DND-41 (cell line): ENCODE measurements around the gene HSDL2.

Experiments used
- ATAC-seq: fragments of 200-7000 bp; cut with Tn5 transposase; 3 replicates; pipeline ENCODE4 v1.9.1; 2021; ENCODE audit warnings: low read depth; ENCODE audit not compliant: insufficient read depth
- DNase-seq: peaks from one replicate; pipeline ENCODE4 v3.0.0-alpha.2; 2020
- H2AFZ ChIP-seq: 2 replicates; pipeline ENCODE4 v1.6.0; 2012; ENCODE audit warnings: low read depth, low read length
- H3K27ac ChIP-seq: 2 replicates; pipeline ENCODE4 v1.5.1; 2012; ENCODE audit warnings: low read length, inconsistent platforms
- H3K27me3 ChIP-seq: fragments of 200-600 bp; sonication (generic); 2 replicates; pipeline ENCODE4 v1.6.0; 2012; ENCODE audit warnings: low read length, mild to moderate bottlenecking, inconsistent platforms; ENCODE audit not compliant: insufficient read depth, poor library complexity
- H3K36me3 ChIP-seq: 2 replicates; pipeline ENCODE4 v1.5.1; 2012; ENCODE audit warnings: low read length, inconsistent platforms; ENCODE audit not compliant: insufficient read depth
- H3K4me1 ChIP-seq: 2 replicates; pipeline ENCODE4 v1.5.1; 2012; ENCODE audit warnings: mild to moderate bottlenecking, low read length; ENCODE audit not compliant: insufficient read depth
- H3K4me2 ChIP-seq: 2 replicates; pipeline ENCODE4 v1.6.0; 2012; ENCODE audit warnings: mild to moderate bottlenecking, moderate library complexity, low read length, inconsistent platforms; ENCODE audit not compliant: insufficient read depth
- H3K4me3 ChIP-seq, 2 experiments: fragments of 200-600 bp in 1 of 2; shearing (Covaris generic) in 1 of 2; 2 replicates each; pipeline ENCODE4 v1.5.1; 2012 to 2016; ENCODE audit warnings: inconsistent platforms in 2 of 2, low read length in 2 of 2, mild to moderate bottlenecking in 2 of 2, low read depth in 1 of 2, moderate library complexity in 1 of 2
- H3K79me2 ChIP-seq: 2 replicates; pipeline ENCODE4 v1.6.0; 2012; ENCODE audit warnings: low read length, inconsistent platforms; ENCODE audit not compliant: insufficient read depth
- H3K9ac ChIP-seq: 2 replicates; pipeline ENCODE4 v1.6.0; 2012; ENCODE audit warnings: low read depth, mild to moderate bottlenecking, inconsistent platforms, low read length, moderate library complexity
- H3K9me3 ChIP-seq: 2 replicates; pipeline ENCODE4 v1.5.1; 2012; ENCODE audit warnings: low read length, moderate library complexity, mild to moderate bottlenecking, inconsistent platforms; ENCODE audit not compliant: insufficient read depth, severe bottlenecking
- H4K20me1 ChIP-seq: 2 replicates; pipeline ENCODE4 v1.6.0; 2012; ENCODE audit warnings: low read length; ENCODE audit not compliant: insufficient read depth
- EZH2 ChIP-seq: IDR thresholded peaks from 3 replicates; pipeline ENCODE4 v1.6.1; 2012; ENCODE audit warnings: borderline replicate concordance, low read depth, mild to moderate bottlenecking, moderate library complexity, low read length, inconsistent platforms; ENCODE audit not compliant: severe bottlenecking
- TF ChIP-seq, protein P1 (sequence below): IDR thresholded peaks from 2 replicates; pipeline ENCODE4 v1.5.1; 2012; ENCODE audit warnings: borderline replicate concordance, low read length, moderate library complexity, mild to moderate bottlenecking; ENCODE audit not compliant: poor library complexity, severe bottlenecking; ENCODE audit errors: extremely low read depth

The HSDL2 gene

DNA sequence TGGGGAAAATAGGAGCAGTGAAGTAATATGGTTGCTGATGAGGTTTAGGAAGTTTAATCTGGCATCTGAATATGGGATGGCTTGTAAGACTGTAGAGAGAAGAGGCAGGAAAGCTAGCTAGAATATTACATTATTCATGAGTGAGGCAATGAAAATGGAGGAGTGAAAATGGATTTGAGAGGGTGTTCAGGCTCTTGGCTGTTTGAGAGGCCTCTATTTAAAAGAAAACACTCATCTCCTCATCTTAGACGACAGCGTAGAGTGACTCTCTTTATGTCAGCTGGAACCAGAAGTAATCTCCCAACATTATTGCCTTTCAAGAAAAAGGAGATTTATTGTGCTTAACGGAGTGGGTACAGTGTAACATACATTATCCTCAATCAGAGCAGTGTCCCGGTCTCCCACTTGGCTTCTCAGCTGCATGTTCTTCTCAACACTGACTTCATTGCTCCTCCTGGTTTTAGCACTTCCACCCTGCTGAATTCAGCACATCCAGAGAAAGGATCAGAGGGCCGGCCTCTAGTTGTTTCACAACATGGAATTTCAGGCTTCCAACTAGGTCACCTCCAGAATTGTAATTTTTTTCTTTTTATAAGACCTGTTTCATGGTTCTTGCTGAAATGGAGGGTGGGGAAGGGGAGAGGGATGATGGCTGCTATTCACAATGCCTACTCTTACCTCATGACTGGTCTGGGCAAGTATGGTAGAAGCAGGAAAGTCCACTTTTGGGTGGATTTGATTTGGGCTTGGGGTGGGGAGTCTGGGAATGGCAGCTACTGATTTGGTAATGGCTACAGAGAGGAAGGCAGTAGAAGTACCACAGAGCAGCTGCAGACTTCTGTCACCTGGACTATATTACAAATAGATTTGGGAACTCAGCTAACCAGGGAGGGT, 53.8 kb downstream of the HSDL2 start:
- TF ChIP-seq, protein P1, sequence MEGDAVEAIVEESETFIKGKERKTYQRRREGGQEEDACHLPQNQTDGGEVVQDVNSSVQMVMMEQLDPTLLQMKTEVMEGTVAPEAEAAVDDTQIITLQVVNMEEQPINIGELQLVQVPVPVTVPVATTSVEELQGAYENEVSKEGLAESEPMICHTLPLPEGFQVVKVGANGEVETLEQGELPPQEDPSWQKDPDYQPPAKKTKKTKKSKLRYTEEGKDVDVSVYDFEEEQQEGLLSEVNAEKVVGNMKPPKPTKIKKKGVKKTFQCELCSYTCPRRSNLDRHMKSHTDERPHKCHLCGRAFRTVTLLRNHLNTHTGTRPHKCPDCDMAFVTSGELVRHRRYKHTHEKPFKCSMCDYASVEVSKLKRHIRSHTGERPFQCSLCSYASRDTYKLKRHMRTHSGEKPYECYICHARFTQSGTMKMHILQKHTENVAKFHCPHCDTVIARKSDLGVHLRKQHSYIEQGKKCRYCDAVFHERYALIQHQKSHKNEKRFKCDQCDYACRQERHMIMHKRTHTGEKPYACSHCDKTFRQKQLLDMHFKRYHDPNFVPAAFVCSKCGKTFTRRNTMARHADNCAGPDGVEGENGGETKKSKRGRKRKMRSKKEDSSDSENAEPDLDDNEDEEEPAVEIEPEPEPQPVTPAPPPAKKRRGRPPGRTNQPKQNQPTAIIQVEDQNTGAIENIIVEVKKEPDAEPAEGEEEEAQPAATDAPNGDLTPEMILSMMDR = no peak
- TF ChIP-seq EZH2 = no peak
- ATAC-seq (no peak), DNase-seq (no peak)

DNA sequence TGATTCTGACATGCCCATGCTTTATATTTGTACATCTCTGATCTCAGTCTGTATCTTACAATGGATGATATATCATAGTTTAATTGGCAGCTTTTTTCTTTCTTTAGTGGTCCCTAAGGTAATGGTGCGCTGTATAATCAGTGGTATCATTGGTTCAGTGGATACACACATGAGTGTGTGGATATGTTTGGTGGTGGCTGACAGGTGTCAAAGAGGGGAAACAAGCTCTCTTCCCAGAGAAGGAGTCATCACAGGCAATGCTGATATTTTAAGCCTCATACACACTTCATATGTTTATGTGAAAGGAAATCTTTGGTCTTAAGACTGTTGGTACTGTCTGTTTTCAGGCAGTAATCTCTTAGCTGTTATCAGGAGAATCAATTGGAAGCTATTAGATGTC, 54.6 kb downstream of the HSDL2 start:
- peaks cover 10% of the 10 kb centered on the region; the same call in 1 of the 2 replicates for H3K36me3 ChIP-seq
- no peak overlapping the region for H3K27ac ChIP-seq
- no peak overlapping the region for H3K4me2 ChIP-seq
- no peaks in the 10 kb centered on the region for H3K4me1 ChIP-seq
- no peaks in the 10 kb centered on the region for H3K9me3 ChIP-seq
- no peak overlapping the region for H3K9ac ChIP-seq
- TF ChIP-seq EZH2 = no peak
- TF ChIP-seq, protein P1 = no peak
- H2AFZ ChIP-seq = no peak overlapping the region
- no peaks in the 10 kb centered on the region for H3K79me2 ChIP-seq
- no peak for DNase-seq
- no peak for ATAC-seq
- no peaks in the 10 kb centered on the region for H4K20me1 ChIP-seq
- no peak overlapping the region for H3K4me3 ChIP-seq
- no peaks in the 10 kb centered on the region for H3K27me3 ChIP-seq

More for the DNA sequence above, 53.8 kb downstream of the HSDL2 start:
- Histone ChIP-seq H2AFZ (no peak overlapping the region), H3K27ac (no peak overlapping the region), H4K20me1 (no peaks in the 10 kb centered on the region), H3K9me3 (no peaks in the 10 kb centered on the region), H3K36me3 (peaks cover 10% of the 10 kb centered on the region; the same call in 1 of the 2 replicates), H3K4me3 (no peak overlapping the region), H3K4me1 (no peaks in the 10 kb centered on the region), H3K27me3 (no peaks in the 10 kb centered on the region), H3K79me2 (no peaks in the 10 kb centered on the region), H3K4me2 (no peak overlapping the region), H3K9ac (no peak overlapping the region)

DNA sequence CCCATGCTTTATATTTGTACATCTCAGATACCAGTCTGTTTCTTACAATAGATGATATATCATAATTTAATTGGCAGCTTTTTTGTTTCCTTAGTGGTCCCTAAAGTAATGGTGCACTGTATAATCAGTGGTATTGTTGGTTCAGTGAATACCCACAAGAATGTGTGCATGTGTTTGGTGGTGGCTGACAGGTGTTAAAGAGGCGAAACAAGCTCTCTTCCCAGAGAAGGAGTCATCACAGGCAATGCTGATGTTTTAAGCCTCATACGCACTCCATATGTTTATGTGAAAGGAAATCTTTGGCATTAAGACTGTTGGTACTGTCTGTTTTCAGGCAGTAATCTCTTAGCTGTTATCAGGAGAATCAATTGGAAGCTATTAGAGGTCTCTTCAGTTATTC, 57.5 kb downstream of the HSDL2 start:
- Histone ChIP-seq H3K9me3 (no peaks in the 10 kb centered on the region), H3K4me3 (no peak overlapping the region), H3K36me3 (peaks cover 3% of the 10 kb centered on the region; the same call in 1 of the 2 replicates), H2AFZ (no peak overlapping the region), H3K4me2 (no peak overlapping the region), H4K20me1 (no peaks in the 10 kb centered on the region), H3K79me2 (no peaks in the 10 kb centered on the region), H3K27me3 (no peaks in the 10 kb centered on the region), H3K4me1 (no peaks in the 10 kb centered on the region), H3K9ac (no peak overlapping the region), H3K27ac (no peak overlapping the region)
- no peak for DNase-seq
- TF ChIP-seq, protein P1 = no peak
- TF ChIP-seq EZH2 = no peak
- ATAC-seq = no peak

DNA sequence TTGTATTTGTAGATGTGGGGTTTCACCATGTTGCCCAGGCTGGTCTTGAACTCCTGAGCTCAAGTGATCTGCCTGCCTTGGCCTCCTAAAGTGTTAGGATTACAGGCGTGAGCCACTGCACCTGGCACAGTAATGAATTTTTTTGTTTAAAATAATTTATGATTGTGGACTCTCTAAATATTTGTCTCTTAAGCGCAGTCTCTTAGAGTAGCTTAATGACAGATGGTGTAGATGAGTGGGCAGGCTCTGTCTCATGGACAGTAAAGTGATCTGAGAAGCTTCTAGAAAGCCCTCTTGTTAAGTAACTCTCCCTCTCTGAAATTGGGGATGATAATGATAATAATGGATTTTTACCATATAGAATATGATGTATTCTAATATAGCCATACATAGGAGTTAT, 59.3 kb downstream of the HSDL2 start:
- ATAC-seq = no peak

More for the DNA sequence above, 59.3 kb downstream of the HSDL2 start:
- H3K4me2 ChIP-seq = no peak overlapping the region
- H3K4me3 ChIP-seq = no peak overlapping the region
- TF ChIP-seq EZH2 = no peak
- TF ChIP-seq, protein P1 = no peak
- no peaks in the 10 kb centered on the region for H4K20me1 ChIP-seq
- DNase-seq = no peak
- H3K9me3 ChIP-seq = no peaks in the 10 kb centered on the region
- H2AFZ ChIP-seq = no peak overlapping the region
- no peak overlapping the region for H3K27ac ChIP-seq
- no peaks in the 10 kb centered on the region for H3K79me2 ChIP-seq
- H3K27me3 ChIP-seq = no peaks in the 10 kb centered on the region
- no peaks in the 10 kb centered on the region for H3K4me1 ChIP-seq
- no peak overlapping the region for H3K9ac ChIP-seq
- H3K36me3 ChIP-seq = no peaks in the 10 kb centered on the region; the same call in 1 of the 2 replicates
